GM19467 (cell line): ENCODE measurements around the gene SCUBE1.
"Not testable (repeated sequence)": the region's sequence is repeated elsewhere in the genome, so short reads cannot be mapped to it uniquely, and the experiment has no call there.

ENCODE experiments used
- ATAC-seq: cut with Tn5 transposase; IDR thresholded peaks from one replicate; pipeline ENCODE4 v1.9.1; 2021; ENCODE audit warnings: mild to moderate bottlenecking, moderate library complexity; ENCODE audit not compliant: unreplicated experiment

Gene SCUBE1

GRCh38 chr22:43281394-43281793 is 61.8 kb downstream of the SCUBE1 start:
- ATAC-seq: no peak

- ATAC-seq: not testable (repeated sequence)
These were observed 62.7 kb downstream of the SCUBE1 start for GRCh38 chr22:43280523-43280886.

GRCh38 chr22:43279867-43280522 is 63.2 kb downstream of the SCUBE1 start:
- ATAC-seq: no peak

- no peak for ATAC-seq
These were observed 65.1 kb downstream of the SCUBE1 start for GRCh38 chr22:43277987-43278601.

- ATAC-seq: no peak
These were observed 66.1 kb downstream of the SCUBE1 start for GRCh38 chr22:43277091-43277490.

GRCh38 chr22:43276321-43276720 is 66.9 kb downstream of the SCUBE1 start:
- ATAC-seq: no peak

GRCh38 chr22:43275545-43276317 is 67.4 kb downstream of the SCUBE1 start:
- no peak for ATAC-seq

GRCh38 chr22:43274595-43275240 is 68.5 kb downstream of the SCUBE1 start:
- ATAC-seq: no peak

- ATAC-seq: no peak
These were observed 69.2 kb downstream of the SCUBE1 start for GRCh38 chr22:43273902-43274484.

GRCh38 chr22:43272869-43273318 is 70.3 kb downstream of the SCUBE1 start:
- ATAC-seq: no peak

- ATAC-seq: no peak
These were observed 70.9 kb downstream of the SCUBE1 start for GRCh38 chr22:43272301-43272700.

GRCh38 chr22:43270949-43271348 is 72.2 kb downstream of the SCUBE1 start:
- no peak for ATAC-seq

- ATAC-seq: no peak
These were observed 72.8 kb downstream of the SCUBE1 start for GRCh38 chr22:43270314-43270908.

- ATAC-seq: no peak
These were observed 73.5 kb downstream of the SCUBE1 start for GRCh38 chr22:43269646-43270045.

GRCh38 chr22:43269246-43269645 is 73.9 kb downstream of the SCUBE1 start:
- no peak for ATAC-seq

- ATAC-seq: no peak
These were observed 75.1 kb downstream of the SCUBE1 start for GRCh38 chr22:43267981-43268660.

- no peak for ATAC-seq
These were observed 75.7 kb downstream of the SCUBE1 start for GRCh38 chr22:43267332-43267980.

- ATAC-seq: no peak
These were observed 77.1 kb downstream of the SCUBE1 start for GRCh38 chr22:43266076-43266475.

- ATAC-seq: peak; percentile 54
These were observed 79.3 kb downstream of the SCUBE1 start for GRCh38 chr22:43263645-43264514.
